GM19023 (cell line): ENCODE measurements around the gene ATP5IF1.

Source experiments
- ATAC-seq: cut with Tn5 transposase; IDR thresholded peaks from one replicate; pipeline ENCODE4 v1.9.1; 2021; ENCODE audit warnings: mild to moderate bottlenecking, moderate library complexity; ENCODE audit not compliant: unreplicated experiment

ATP5IF1 gene

GRCh38 chr1:28235755-28236655, at the start of gene ATP5IF1:
ATP5IF1 (plus strand) TSS chr1:28236124; CDS start chr1:28236184, 60 bp downstream.
- ATAC-seq: peak; percentile 92

- ATAC-seq: no peak
These were observed 45.5 kb upstream of the ATP5IF1 start for GRCh38 chr1:28190337-28190979.

- ATAC-seq: no peak
These were observed 44.8 kb upstream of the ATP5IF1 start for GRCh38 chr1:28190996-28191645.

- no peak for ATAC-seq
These were observed 42.2 kb upstream of the ATP5IF1 start for GRCh38 chr1:28193701-28194161.

- ATAC-seq: no peak
These were observed 41.4 kb upstream of the ATP5IF1 start for GRCh38 chr1:28194326-28195035.

- ATAC-seq: no peak
These were observed 40.1 kb upstream of the ATP5IF1 start for GRCh38 chr1:28195780-28196179.

- no peak for ATAC-seq
These were observed 39.6 kb upstream of the ATP5IF1 start for GRCh38 chr1:28196330-28196729.

- no peak for ATAC-seq
These were observed 38.1 kb upstream of the ATP5IF1 start for GRCh38 chr1:28197682-28198415.

GRCh38 chr1:28199328-28200233, 36.3 kb upstream of the ATP5IF1 start:
- peak; percentile 82 for ATAC-seq

GRCh38 chr1:28200234-28200873, 35.6 kb upstream of the ATP5IF1 start:
- no peak for ATAC-seq

- no peak for ATAC-seq
These were observed 30.7 kb upstream of the ATP5IF1 start for GRCh38 chr1:28205243-28205642.

- no peak for ATAC-seq
These were observed 27.0 kb upstream of the ATP5IF1 start for GRCh38 chr1:28208818-28209441.

GRCh38 chr1:28209700-28210099, 26.2 kb upstream of the ATP5IF1 start:
- ATAC-seq: no peak

- no peak for ATAC-seq
These were observed 22.6 kb upstream of the ATP5IF1 start for GRCh38 chr1:28213315-28213714.

- no peak for ATAC-seq
These were observed 6.8 kb upstream of the ATP5IF1 start for GRCh38 chr1:28229089-28229488.

GRCh38 chr1:28229996-28230395, 5.9 kb upstream of the ATP5IF1 start:
- ATAC-seq: no peak

GRCh38 chr1:28232558-28233263, 3.2 kb upstream of the ATP5IF1 start, which contains the start of gene DNAJC8:
DNAJC8 (minus strand) TSS chr1:28233029; CDS start chr1:28232998, 31 bp downstream.
- no peak for ATAC-seq

GRCh38 chr1:28233264-28233606, 2.7 kb upstream of the ATP5IF1 start:
- no peak for ATAC-seq
